PC-9 (cell line): Measurements from ENCODE around the gene NAT10.

Experiments used
- EZH2 ChIP-seq: fragments of 200-600 bp; sonication (generic); IDR thresholded peaks from 2 replicates; pipeline ENCODE4 v1.8.0; 2017; ENCODE audit warnings: antibody characterized with exemption, low read depth
- TF ChIP-seq, protein P1 (sequence below): fragments of 200-600 bp; sonication (generic); conservative IDR thresholded peaks from 2 replicates; pipeline ENCODE4 v1.6.1; 2017; ENCODE audit warnings: mixed run types, antibody characterized with exemption, mild to moderate bottlenecking, moderate library complexity

DNA sequence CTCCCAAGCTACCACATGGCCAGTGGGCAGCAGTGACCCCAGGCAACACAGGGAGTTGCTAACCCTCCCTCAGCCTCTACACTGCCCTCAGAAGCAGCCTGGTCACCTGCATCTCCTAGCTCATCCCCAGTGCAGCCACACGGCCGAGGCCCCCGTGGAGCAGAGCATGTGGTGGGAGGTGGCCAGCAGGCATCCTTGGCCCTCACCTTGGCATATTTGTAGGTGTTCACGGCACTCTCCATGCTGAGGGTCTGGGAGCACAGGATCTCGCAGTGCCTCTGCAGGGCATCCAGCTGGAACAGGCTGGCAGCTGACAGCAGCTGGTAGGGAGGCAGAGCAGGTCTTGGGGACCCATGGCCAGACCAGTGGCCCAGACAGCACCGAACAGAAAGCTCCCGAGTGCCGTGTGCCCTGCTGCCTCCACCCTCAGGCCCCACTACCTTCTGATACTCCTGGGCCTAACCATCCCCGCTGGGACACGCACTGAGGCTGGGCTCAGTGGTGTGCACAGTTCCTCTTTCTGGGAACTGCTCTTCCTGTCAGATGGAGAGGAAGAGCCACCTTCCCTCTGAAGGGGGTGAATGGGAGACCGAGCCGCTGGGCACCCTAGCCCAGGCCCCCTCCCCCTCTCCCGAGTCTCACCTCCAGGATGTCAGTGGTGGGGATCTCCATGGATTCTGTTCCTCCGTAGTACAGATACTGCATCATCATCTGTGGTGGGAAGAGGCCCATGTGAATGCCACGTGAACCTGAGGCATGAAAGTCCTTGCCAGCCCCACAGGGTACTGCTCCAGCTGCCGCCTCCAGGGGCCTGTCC, 48.8 kb downstream of the NAT10 start:
- TF ChIP-seq, protein P1, sequence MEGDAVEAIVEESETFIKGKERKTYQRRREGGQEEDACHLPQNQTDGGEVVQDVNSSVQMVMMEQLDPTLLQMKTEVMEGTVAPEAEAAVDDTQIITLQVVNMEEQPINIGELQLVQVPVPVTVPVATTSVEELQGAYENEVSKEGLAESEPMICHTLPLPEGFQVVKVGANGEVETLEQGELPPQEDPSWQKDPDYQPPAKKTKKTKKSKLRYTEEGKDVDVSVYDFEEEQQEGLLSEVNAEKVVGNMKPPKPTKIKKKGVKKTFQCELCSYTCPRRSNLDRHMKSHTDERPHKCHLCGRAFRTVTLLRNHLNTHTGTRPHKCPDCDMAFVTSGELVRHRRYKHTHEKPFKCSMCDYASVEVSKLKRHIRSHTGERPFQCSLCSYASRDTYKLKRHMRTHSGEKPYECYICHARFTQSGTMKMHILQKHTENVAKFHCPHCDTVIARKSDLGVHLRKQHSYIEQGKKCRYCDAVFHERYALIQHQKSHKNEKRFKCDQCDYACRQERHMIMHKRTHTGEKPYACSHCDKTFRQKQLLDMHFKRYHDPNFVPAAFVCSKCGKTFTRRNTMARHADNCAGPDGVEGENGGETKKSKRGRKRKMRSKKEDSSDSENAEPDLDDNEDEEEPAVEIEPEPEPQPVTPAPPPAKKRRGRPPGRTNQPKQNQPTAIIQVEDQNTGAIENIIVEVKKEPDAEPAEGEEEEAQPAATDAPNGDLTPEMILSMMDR = no peak
- no peak for TF ChIP-seq EZH2
